NT2/D1 (cell line): ENCODE data around the gene XCR1.

Experiments
- SUZ12 ChIP-seq: IDR thresholded peaks from 2 replicates; pipeline ENCODE4 v1.6.1; 2011; ENCODE audit not compliant: insufficient read length, insufficient read depth; ENCODE audit errors: extremely low read depth
- YY1 ChIP-seq: IDR thresholded peaks from 2 replicates; pipeline ENCODE4 v1.6.1; 2011; ENCODE audit not compliant: insufficient read length, insufficient read depth
- ZNF274 ChIP-seq: IDR thresholded peaks from 2 replicates; pipeline ENCODE4 v1.6.1; 2011; ENCODE audit warnings: mild to moderate bottlenecking, low read depth, low read length

DNA sequence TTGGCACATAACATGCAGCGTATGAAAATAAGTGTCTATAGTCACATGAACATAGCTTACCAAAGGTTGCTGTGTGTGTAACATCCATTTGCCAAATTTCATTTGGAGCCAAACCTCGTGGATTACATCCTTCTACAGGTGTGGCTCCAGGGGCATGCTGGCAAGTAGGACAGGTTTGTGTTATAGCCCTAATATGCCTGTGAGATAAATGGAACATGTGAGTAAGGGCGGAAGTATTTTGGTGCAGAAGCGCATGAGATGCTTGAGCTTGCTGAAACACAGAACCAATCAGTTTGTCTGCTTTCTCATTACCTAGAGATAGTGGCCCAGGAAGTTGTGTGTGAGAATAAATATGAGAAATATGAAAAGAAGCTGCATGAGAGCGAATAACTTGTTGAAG, 21.8 kb upstream of the XCR1 start:
- TF ChIP-seq SUZ12 (no peak), YY1 (no peak), ZNF274 (no peak)
